Measurements from ENCODE around the gene IL17RA.

DNA sequence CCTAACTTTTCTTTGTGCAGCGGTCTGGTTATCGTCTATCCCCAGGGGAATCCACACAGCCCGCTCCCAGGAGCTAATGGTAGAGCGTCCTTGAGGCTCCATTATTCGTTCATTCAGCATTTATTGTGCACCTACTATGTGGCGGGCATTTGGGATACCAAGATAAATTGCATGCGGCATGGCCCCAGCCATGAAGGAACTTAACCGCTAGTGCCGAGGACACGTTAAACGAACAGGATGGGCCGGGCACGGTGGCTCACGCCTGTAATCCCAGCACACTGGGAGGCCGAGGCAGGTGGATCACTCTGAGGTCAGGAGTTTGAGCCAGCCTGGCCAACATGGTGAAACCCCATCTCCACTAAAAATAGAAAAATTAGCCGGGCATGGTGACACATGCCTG is 25.2 kb downstream of the IL17RA start:
- TF ChIP-seq SIN3A (IDR thresholded peaks at IDR 0.05; ENCODE audit: borderline replicate concordance, insufficient read depth, low read length) (no peak), TAF1 (IDR thresholded peaks at IDR 0.05; ENCODE audit: borderline replicate concordance, insufficient read depth, low read length) (no peak), POLR2AphosphoS5 (IDR thresholded peaks at IDR 0.05; ENCODE audit: low read depth, low read length) (no peak), FOXP2 (optimal IDR thresholded peaks at IDR 0.05; ENCODE audit: borderline replicate concordance, extremely low read depth, extremely low read length, insufficient read depth) (no peak)
- TF ChIP-seq, protein P1, sequence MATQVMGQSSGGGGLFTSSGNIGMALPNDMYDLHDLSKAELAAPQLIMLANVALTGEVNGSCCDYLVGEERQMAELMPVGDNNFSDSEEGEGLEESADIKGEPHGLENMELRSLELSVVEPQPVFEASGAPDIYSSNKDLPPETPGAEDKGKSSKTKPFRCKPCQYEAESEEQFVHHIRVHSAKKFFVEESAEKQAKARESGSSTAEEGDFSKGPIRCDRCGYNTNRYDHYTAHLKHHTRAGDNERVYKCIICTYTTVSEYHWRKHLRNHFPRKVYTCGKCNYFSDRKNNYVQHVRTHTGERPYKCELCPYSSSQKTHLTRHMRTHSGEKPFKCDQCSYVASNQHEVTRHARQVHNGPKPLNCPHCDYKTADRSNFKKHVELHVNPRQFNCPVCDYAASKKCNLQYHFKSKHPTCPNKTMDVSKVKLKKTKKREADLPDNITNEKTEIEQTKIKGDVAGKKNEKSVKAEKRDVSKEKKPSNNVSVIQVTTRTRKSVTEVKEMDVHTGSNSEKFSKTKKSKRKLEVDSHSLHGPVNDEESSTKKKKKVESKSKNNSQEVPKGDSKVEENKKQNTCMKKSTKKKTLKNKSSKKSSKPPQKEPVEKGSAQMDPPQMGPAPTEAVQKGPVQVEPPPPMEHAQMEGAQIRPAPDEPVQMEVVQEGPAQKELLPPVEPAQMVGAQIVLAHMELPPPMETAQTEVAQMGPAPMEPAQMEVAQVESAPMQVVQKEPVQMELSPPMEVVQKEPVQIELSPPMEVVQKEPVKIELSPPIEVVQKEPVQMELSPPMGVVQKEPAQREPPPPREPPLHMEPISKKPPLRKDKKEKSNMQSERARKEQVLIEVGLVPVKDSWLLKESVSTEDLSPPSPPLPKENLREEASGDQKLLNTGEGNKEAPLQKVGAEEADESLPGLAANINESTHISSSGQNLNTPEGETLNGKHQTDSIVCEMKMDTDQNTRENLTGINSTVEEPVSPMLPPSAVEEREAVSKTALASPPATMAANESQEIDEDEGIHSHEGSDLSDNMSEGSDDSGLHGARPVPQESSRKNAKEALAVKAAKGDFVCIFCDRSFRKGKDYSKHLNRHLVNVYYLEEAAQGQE (IDR thresholded peaks at IDR 0.05; ENCODE audit: insufficient read depth in 1 of 2, low read depth in 2 of 2, low read length in 2 of 2), result no peak
